ENCODE measurements around the gene SLC16A7. TPM values are rescaled to one million over a fixed set of nuclear protein-coding genes. Genes with fewer than 3 reads are reported as not detected.

SLC16A7 gene
- polyA plus RNA-seq, 1 donor = 4.2 TPM

DNA sequence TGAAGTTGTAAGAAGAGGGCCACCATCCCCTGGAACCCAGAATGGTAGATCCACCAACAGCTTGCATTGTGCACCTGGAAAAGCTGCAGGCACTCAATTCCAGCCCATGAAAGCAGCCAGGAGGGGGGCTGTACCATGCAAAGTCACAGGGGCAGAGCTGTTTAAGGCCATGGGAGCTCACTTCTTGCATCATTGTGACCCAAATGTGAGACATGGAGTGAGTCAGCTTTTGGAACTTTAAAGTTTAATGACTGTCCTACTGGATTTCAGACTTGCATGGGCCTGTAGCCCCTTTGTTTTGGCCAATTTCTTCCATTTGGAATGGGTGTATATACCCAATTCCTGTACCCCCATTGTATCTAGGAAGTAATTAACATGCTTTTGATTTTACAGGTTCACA, 50.8 kb downstream of the SLC16A7 start:
- Histone ChIP-seq H3K9me3 (ENCODE audit: control insufficient read depth, low read depth, low read length) (no peaks in the 10 kb centered on the region), H3K36me3 (ENCODE audit: control insufficient read depth, insufficient read depth, low read length) (no peaks in the 10 kb centered on the region), H3K27ac (ENCODE audit: low read length) (no peak overlapping the region), H3K4me3 (ENCODE audit: low read length) (no peak overlapping the region), H3K27me3 (ENCODE audit: control insufficient read depth, insufficient read depth, low read length) (no peaks in the 10 kb centered on the region), H3K4me1 (ENCODE audit: control insufficient read depth, insufficient read depth, low read length) (no peaks in the 10 kb centered on the region)
- no peak for DNase-seq

DNA sequence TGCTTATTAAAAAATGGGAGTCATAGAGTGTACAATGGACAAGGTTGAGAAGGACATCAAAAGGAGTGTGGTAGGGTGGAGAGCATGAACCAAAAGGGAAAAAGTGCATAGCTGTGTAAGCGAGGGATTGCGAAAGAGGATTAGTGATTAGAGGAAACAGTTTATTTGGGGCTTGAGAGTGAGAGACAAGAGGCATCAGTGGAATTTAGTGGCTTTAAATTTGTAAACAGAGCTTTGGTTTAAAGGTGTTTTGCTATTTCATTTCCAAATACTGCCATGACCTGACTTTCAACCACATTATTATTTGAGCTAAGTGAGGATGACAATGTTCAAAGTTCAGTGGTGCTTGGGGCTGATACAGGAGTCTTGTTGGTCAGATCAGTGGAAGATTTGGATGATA, 53.4 kb downstream of the SLC16A7 start:
- WGBS (ENCODE audit: insufficient coverage, low lambda C conversion rate) = 80% methylated on average over 2 of the region's 2 CpGs
- H3K36me3 ChIP-seq (ENCODE audit: control insufficient read depth, insufficient read depth, low read length) = no peaks in the 10 kb centered on the region
- no peak for DNase-seq
- no peak overlapping the region for H3K4me3 ChIP-seq (ENCODE audit: low read length)
- H3K27me3 ChIP-seq (ENCODE audit: control insufficient read depth, insufficient read depth, low read length) = no peaks in the 10 kb centered on the region
- no peak overlapping the region for H3K27ac ChIP-seq (ENCODE audit: low read length)
- H3K9me3 ChIP-seq (ENCODE audit: control insufficient read depth, low read depth, low read length) = no peaks in the 10 kb centered on the region
- H3K4me1 ChIP-seq (ENCODE audit: control insufficient read depth, insufficient read depth, low read length) = no peaks in the 10 kb centered on the region

DNA sequence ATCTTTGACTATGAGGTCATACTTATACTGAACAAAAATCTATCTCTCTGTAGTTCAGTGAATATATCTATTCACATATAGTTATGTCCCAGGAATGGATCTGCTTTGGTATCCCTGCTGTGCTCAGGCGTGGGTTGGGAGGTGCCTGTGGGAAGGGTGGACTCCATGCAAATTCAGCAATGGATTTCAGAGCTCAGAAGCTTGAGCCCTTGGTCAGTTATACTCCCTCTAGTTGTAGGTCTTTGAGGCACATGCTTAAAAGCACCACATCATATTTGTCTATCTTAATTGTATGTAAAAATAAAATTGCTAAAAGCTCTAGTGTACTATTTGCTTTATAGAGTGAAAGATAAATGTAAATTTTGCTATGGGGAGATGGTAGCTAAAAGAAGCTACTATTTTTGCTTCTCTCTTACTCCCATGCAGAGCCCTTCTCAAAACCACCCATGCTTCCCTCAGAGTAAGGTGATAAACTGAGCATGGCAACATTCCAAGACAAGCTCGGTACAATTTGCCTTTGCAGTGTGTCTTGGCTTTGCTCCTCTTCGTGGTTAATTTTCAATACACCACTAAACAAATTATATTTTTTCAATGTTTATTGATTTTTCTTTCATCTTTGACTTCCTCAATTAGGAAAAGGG, 54.9 kb downstream of the SLC16A7 start:
- no peak overlapping the region for H3K4me3 ChIP-seq (ENCODE audit: low read length)
- H3K9me3 ChIP-seq (ENCODE audit: control insufficient read depth, low read depth, low read length) = no peaks in the 10 kb centered on the region
- H3K36me3 ChIP-seq (ENCODE audit: control insufficient read depth, insufficient read depth, low read length) = no peaks in the 10 kb centered on the region
- 50% methylated on average over 2 of the region's 3 CpGs for WGBS (ENCODE audit: insufficient coverage, low lambda C conversion rate)
- DNase-seq = no peak
- H3K27me3 ChIP-seq (ENCODE audit: control insufficient read depth, insufficient read depth, low read length) = no peaks in the 10 kb centered on the region
- H3K27ac ChIP-seq (ENCODE audit: low read length) = no peak overlapping the region
- H3K4me1 ChIP-seq (ENCODE audit: control insufficient read depth, insufficient read depth, low read length) = no peaks in the 10 kb centered on the region

- Histone ChIP-seq H3K4me1 (ENCODE audit: control insufficient read depth, insufficient read depth, low read length) (no peaks in the 10 kb centered on the region), H3K27ac (ENCODE audit: low read length) (no peak overlapping the region), H3K9me3 (ENCODE audit: control insufficient read depth, low read depth, low read length) (no peaks in the 10 kb centered on the region), H3K36me3 (ENCODE audit: control insufficient read depth, insufficient read depth, low read length) (no peaks in the 10 kb centered on the region), H3K27me3 (ENCODE audit: control insufficient read depth, insufficient read depth, low read length) (no peaks in the 10 kb centered on the region), H3K4me3 (ENCODE audit: low read length) (no peak overlapping the region)
- 0% methylated on average over 1 of the region's 1 CpG for WGBS (ENCODE audit: insufficient coverage, low lambda C conversion rate)
- no peak for DNase-seq
Measured at GRCh38 chr12:59651229-59651920, 55.5 kb downstream of the SLC16A7 start.

GRCh38 chr12:59652130-59652529, 56.3 kb downstream of the SLC16A7 start:
- no peaks in the 10 kb centered on the region for H3K9me3 ChIP-seq (ENCODE audit: control insufficient read depth, low read depth, low read length)
- H3K27ac ChIP-seq (ENCODE audit: low read length) = no peak overlapping the region
- H3K4me3 ChIP-seq (ENCODE audit: low read length) = no peak overlapping the region
- no peak for DNase-seq
- H3K27me3 ChIP-seq (ENCODE audit: control insufficient read depth, insufficient read depth, low read length) = no peaks in the 10 kb centered on the region
- no CpG with 5 or more reads among the region's 1 CpG for WGBS (ENCODE audit: insufficient coverage, low lambda C conversion rate)
- no peaks in the 10 kb centered on the region for H3K36me3 ChIP-seq (ENCODE audit: control insufficient read depth, insufficient read depth, low read length)
- no peaks in the 10 kb centered on the region for H3K4me1 ChIP-seq (ENCODE audit: control insufficient read depth, insufficient read depth, low read length)

GRCh38 chr12:59654061-59654460, 58.2 kb downstream of the SLC16A7 start:
- Histone ChIP-seq H3K9me3 (ENCODE audit: control insufficient read depth, low read depth, low read length) (no peaks in the 10 kb centered on the region), H3K27me3 (ENCODE audit: control insufficient read depth, insufficient read depth, low read length) (no peaks in the 10 kb centered on the region), H3K36me3 (ENCODE audit: control insufficient read depth, insufficient read depth, low read length) (no peaks in the 10 kb centered on the region), H3K27ac (ENCODE audit: low read length) (no peak overlapping the region), H3K4me1 (ENCODE audit: control insufficient read depth, insufficient read depth, low read length) (no peaks in the 10 kb centered on the region), H3K4me3 (ENCODE audit: low read length) (no peak overlapping the region)
- DNase-seq = no peak

DNA sequence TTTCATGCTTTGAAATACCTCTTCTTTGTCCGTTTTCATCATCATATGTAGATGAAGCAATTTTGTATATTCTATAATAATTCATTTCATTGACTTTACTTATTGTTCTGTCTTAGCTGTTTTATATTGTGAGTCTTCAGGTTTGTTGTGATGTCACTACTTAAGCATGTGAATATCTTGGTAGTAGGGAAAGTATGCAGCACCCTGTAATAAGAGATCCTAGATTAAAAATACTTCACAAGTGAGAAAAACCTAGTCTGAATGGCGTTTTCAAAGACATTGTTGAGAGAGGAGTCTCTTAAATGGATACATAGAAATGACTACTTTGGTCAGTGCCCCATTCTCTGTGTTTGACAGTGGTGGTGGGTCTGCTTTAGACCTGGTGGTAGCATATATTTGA, 61.4 kb downstream of the SLC16A7 start:
- no peaks in the 10 kb centered on the region for H3K36me3 ChIP-seq (ENCODE audit: control insufficient read depth, insufficient read depth, low read length)
- 86% methylated on average over 1 of the region's 2 CpGs for WGBS (ENCODE audit: insufficient coverage, low lambda C conversion rate)

DNA sequence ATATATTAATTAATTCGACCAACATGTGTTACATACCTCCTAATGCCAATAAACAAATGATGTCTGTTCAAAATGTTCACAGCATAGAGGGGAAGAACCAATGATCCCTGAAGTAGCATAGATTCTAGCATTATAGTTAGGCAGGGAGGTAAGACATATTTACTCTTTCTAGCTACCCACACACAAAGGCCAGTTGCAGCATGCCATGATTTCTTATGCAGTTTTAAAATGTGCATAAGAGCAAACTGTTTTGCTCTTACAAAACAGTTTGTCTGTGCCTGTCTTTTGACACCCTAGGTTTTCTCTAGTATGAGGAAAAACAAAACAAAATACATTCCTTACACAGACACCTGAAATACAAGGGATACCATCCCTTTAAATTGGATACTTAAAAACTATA, 61.9 kb downstream of the SLC16A7 start:
- Histone ChIP-seq H3K9me3 (ENCODE audit: control insufficient read depth, low read depth, low read length) (no peaks in the 10 kb centered on the region), H3K36me3 (ENCODE audit: control insufficient read depth, insufficient read depth, low read length) (no peaks in the 10 kb centered on the region), H3K27ac (ENCODE audit: low read length) (no peak overlapping the region), H3K4me1 (ENCODE audit: control insufficient read depth, insufficient read depth, low read length) (no peaks in the 10 kb centered on the region), H3K27me3 (ENCODE audit: control insufficient read depth, insufficient read depth, low read length) (no peaks in the 10 kb centered on the region), H3K4me3 (ENCODE audit: low read length) (no peak overlapping the region)
- 100% methylated on average over 1 of the region's 1 CpG for WGBS (ENCODE audit: insufficient coverage, low lambda C conversion rate)
- DNase-seq = no peak

More for the DNA sequence above, 61.4 kb downstream of the SLC16A7 start:
- Histone ChIP-seq H3K27me3 (ENCODE audit: control insufficient read depth, insufficient read depth, low read length) (no peaks in the 10 kb centered on the region), H3K4me3 (ENCODE audit: low read length) (no peak overlapping the region), H3K9me3 (ENCODE audit: control insufficient read depth, low read depth, low read length) (no peaks in the 10 kb centered on the region), H3K4me1 (ENCODE audit: control insufficient read depth, insufficient read depth, low read length) (no peaks in the 10 kb centered on the region), H3K27ac (ENCODE audit: low read length) (no peak overlapping the region)
- DNase-seq = no peak

- Histone ChIP-seq H3K9me3 (ENCODE audit: control insufficient read depth, low read depth, low read length) (no peaks in the 10 kb centered on the region), H3K4me3 (ENCODE audit: low read length) (no peak overlapping the region), H3K36me3 (ENCODE audit: control insufficient read depth, insufficient read depth, low read length) (no peaks in the 10 kb centered on the region), H3K4me1 (ENCODE audit: control insufficient read depth, insufficient read depth, low read length) (no peaks in the 10 kb centered on the region), H3K27me3 (ENCODE audit: control insufficient read depth, insufficient read depth, low read length) (no peaks in the 10 kb centered on the region), H3K27ac (ENCODE audit: low read length) (no peak overlapping the region)
- DNase-seq = no peak
- WGBS (ENCODE audit: insufficient coverage, low lambda C conversion rate) = no CpG with 5 or more reads among the region's 2 CpGs
Measured at GRCh38 chr12:59660148-59660547, 64.3 kb downstream of the SLC16A7 start.

DNA sequence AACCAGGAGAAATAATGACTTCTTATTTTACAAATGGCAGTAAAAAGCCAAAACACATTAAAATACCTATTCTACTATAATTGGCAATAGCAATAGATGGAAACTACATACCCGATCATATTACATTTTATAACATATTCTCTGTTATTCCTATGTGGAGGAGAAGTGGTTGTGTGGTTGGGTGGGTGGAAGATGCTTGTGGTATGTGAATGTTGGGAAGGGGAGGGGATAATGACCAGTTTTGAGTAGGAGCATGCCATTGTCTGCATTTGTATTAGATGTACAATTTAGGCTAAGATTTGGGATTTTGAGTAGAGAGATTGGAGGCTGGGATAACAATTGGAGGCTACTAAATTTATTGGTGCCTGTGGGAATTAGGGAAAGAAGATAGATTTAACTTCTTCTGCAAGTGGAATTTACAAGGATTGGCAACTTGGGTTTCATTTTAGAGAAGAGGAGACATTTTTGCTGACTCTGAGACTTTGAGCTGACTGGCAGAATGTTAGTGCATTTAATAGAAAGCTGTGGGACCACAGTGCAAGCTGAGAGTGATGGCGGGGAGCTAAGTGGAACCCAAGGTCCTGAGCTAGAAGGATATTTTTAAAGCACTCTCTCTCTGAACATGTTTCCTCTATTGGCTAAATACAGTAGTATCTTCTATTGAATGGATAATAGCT, 65.2 kb downstream of the SLC16A7 start:
- Histone ChIP-seq H3K9me3 (ENCODE audit: control insufficient read depth, low read depth, low read length) (no peaks in the 10 kb centered on the region), H3K4me1 (ENCODE audit: control insufficient read depth, insufficient read depth, low read length) (no peaks in the 10 kb centered on the region), H3K27ac (ENCODE audit: low read length) (no peak overlapping the region), H3K4me3 (ENCODE audit: low read length) (no peak overlapping the region), H3K36me3 (ENCODE audit: control insufficient read depth, insufficient read depth, low read length) (no peaks in the 10 kb centered on the region), H3K27me3 (ENCODE audit: control insufficient read depth, insufficient read depth, low read length) (no peaks in the 10 kb centered on the region)
- no CpG with 5 or more reads among the region's 2 CpGs for whole genome bisulfite sequencing (ENCODE audit: insufficient coverage, low lambda C conversion rate)
- DNase-seq = no peak

DNA sequence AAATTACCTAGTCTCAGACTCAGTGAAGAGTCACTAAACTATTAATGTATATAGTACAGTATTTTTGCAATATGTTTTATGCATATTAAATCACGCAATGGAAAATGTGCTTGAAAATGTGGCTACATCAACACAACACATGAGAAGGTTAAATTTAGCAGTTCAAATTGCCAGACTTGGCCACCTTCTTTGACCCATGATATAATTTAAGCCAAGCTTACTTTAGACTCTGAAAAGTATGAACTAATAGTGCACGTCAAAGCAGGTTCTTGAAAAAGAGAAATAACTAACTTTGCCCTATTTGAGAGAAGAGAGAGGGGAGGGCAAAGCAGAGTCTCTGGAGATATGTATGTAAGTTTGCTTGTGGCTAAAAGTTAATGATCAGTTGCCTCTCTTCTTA, 68.7 kb downstream of the SLC16A7 start:
- no peak for DNase-seq
- Histone ChIP-seq H3K27ac (ENCODE audit: low read length) (no peak overlapping the region), H3K27me3 (ENCODE audit: control insufficient read depth, insufficient read depth, low read length) (no peaks in the 10 kb centered on the region), H3K36me3 (ENCODE audit: control insufficient read depth, insufficient read depth, low read length) (no peaks in the 10 kb centered on the region), H3K9me3 (ENCODE audit: control insufficient read depth, low read depth, low read length) (no peaks in the 10 kb centered on the region), H3K4me1 (ENCODE audit: control insufficient read depth, insufficient read depth, low read length) (no peaks in the 10 kb centered on the region), H3K4me3 (ENCODE audit: low read length) (no peak overlapping the region)
- no CpG with 5 or more reads among the region's 2 CpGs for WGBS (ENCODE audit: insufficient coverage, low lambda C conversion rate)
